UCSD-AML1 (cell line): Measurements from ENCODE around the gene KRTAP5-3.
A peak's percentile ranks its signal among the peaks of the same experiment; 100 is the strongest.

Experiments
- DNase-seq: peaks from one replicate; lab custom pipeline; 2025; ENCODE audit not compliant: unreplicated experiment; lab: John Stamatoyannopoulos, UW

The KRTAP5-3 gene

GRCh38 chr11:1643146-1643690 lies 35.0 kb upstream of the KRTAP5-3 start:
- DNase-seq: no peak

DNA sequence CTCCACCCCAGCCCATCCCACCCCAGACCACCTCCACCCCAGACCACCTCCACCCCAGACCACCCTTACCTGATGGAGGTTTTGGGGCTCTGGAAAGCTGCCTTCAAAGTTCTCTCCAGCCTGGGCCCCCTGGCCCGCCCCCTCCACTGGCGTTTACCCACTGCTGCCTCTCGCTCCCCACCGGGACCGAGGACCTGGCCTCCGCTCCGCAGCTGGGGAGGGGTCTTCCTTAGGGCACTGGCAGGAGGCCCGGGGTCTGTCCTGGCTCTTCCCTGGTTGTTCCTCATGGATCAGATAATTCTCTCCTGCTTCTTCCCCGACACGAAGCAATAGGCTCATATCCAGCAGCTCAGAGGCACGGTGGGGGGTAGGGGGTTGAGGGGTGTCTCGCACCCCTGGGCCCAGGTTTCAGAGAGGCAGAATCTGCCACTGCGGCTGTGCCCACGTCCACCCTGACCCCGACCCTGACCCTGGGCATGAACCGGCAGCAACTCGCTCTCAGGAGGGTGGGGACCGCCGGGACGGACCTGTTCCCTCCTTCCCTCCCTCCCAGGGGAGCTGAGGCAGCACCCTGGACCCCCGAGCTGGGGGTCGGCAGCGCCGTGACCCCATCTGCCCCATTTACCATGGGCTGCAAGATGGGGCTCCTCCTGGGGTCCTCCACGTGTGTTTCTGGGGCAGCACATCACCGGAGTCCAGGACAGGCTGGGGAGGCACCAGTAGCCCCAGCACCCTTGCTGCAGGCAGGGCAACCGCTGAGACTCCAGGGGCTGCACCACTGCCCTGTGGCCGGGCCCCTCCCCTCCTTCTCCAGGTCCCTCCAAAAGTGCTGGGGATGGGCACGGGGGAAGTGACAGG lies 34.3 kb upstream of the KRTAP5-3 start:
- no peak for DNase-seq

- DNase-seq: no peak
Measured at GRCh38 chr11:1641096-1641495, 32.8 kb upstream of the KRTAP5-3 start.

DNA sequence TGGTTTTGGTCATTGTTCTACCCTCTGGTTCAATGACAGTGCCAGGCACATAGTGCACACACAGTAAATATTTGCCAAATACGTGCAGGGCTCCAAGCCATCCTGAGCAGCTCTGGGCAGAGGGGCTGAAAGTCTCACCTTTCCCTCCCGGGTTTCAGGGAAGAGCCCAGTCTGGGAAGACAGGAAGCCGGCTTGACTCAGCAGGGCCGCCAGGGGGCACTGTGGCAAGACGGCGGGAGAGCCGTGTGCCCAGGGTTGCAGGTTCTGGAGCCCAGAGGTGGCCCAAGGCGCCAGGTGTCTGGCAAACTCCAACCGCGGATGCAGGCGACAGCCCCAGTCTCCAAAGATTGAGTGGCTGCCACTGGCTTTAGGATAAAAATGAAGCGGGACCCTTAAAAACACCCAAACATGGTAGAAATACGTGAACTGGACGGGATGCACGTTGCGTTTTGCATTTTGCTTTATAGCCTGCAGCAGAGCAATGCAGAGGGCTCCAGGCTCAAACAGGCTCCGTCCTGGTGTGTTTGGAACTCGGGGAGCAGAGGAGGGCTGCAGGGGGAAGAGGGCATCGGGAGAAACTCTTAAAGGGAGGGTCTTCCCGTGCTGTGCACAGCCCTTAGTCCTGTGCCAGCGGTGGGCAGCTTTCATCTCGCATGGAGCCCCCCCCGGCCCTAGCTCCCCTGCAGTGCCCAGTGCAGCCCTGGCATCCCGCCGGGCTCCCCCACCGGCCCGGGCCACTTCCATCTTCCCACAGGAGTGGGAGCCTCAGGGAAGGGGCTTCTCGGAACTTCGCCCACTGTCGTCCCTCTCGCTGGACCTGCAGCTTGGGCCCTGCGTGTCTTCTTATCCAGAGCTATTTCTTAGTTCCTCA lies 32.0 kb upstream of the KRTAP5-3 start:
- DNase-seq: peak; percentile 41

DNA sequence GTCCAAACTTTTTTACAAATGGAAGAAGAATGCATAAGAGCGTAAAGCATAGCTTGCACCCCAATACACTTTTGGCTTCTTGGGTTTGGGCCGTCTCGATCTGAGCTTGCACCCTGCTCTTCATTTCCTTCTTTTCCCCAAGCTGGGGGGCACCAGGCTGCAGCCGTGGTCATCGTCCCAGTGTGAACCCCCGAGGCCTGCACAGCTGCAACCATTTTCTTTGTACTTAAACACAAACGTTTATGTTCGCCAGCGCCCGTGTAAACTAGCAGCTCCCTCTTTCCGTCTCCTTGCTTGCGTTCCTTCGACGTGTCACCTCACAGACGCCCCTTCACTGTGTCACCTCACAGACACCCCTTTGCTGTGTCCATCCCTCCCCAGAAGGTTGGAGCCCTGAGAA lies 31.4 kb upstream of the KRTAP5-3 start:
- no peak for DNase-seq

DNA sequence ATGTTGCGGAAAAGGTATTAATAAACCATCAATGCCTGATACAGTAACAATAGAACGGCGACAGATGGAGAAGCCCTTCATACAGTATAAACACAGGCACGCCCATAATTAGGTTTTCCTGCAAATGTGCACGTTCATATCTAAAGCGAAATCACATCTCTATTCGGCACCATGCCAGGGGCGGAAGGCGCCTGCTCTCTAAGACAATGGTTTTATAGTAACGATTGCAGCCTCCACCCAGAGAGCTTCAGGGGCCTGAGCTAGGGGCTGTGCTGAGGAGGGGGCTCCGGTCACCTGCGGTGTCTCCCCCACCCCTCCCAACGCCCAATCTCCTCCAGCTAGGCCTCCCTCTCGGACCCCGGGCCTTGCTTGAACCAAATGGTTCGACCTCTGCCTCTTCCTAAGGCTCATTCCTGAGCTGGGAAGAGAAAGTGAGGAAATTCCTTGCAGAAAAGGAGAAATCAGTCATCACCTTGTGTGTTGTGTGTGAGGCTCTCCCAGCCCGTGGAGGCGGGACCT lies 30.9 kb upstream of the KRTAP5-3 start:
- no peak for DNase-seq

GRCh38 chr11:1638344-1638743 lies 30.1 kb upstream of the KRTAP5-3 start:
- DNase-seq: no peak

GRCh38 chr11:1637628-1638027 lies 29.4 kb upstream of the KRTAP5-3 start:
- no peak for DNase-seq

- DNase-seq: no peak
Measured at GRCh38 chr11:1636291-1636950, 28.2 kb upstream of the KRTAP5-3 start.

- DNase-seq: no peak
Measured at GRCh38 chr11:1633864-1634263, 25.6 kb upstream of the KRTAP5-3 start.

DNA sequence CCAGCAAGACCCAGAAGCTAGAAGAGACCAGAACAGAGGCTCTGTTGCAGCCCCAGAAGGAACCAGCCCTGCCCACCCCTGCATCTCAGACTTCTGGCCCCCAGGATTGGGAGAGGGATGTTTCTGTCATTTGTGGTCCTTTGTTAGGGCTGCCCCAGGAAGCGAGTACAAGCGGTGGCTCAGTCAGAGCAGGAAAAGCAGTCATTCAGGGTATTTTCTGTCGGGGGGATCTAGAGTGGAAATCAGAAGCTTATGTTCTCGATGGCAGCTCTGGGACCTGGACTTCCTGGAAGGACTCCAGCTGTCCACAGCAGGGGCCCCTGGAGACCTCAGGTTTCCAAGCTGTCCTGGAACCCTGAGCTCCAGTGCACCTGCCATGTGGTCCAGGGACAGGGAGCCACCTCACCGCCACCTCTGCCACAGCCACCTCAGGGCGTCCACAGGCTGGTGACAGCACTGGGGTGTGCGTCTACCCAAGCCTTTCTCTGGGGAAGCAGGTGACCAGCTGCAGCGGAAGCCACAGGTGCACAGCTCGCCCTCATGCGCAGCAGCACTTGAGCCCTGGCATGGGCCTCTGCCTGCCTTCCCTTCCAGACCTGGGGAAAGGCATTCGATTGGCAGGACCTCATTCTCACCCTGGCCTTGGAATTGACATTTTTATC lies 23.9 kb upstream of the KRTAP5-3 start:
- DNase-seq: no peak

GRCh38 chr11:1631066-1631568 lies 22.9 kb upstream of the KRTAP5-3 start:
- DNase-seq: no peak

DNA sequence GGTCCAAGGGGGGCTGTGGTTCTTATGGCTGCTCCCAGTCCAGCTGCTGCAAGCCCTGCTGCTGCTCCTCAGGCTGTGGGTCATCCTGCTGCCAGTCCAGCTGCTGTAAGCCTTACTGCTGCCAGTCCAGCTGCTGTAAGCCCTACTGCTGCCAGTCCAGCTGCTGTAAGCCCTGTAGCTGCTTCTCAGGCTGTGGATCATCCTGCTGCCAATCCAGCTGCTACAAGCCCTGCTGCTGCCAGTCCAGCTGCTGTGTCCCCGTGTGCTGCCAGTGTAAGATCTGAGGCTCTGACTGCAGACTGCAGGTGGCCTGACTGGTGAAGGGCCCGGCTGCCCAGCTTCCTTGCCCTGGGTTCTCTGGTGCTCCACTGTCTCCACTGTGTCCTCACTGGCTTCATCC lies 22.0 kb upstream of the KRTAP5-3 start:
- no peak for DNase-seq

- no peak for DNase-seq
Measured at GRCh38 chr11:1629326-1630185, 21.3 kb upstream of the KRTAP5-3 start, which contains the start of gene KRTAP5-5. TSS of gene KRTAP5-5 (plus strand) at chr11:1629775. CDS start at chr11:1629841, 66 bp downstream.

DNA sequence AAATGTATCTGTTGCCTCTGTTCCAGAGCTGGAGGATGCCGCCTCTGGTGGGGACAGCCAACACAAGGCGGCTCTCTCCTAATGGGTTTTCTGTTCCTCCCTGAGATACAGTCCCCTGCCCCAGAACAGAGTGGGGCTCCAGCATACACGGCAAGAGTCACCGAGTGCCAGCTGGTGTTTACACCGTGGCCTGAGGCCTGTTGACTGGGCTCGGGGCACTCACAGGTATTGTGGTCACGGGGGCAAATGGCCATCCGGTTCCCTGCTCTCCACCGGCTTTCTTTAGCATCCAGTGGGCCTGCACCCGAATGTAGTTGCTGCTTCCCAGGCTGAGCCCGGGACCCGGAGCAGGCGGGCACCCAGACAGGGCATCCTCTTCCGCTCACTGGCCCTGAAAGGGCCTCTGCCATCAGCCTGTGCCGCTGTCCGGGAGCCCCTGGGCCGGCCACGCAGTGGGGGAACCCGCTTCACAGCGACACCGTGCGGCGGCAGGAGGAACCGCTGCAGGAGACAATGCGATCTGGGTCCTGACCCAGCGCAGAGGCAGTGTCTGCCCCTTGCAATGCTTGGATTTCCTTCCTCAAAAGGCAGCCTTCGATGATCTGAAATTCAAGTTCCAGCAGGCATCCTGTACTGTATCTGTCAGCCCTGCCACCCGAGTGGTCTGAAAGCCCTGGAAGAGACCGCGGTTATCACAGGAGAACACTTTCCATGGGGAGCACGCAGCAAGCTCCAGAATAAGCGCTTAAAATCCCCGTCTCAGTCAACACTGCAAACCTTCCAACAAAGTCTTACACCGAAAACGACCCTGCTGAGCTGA lies 20.5 kb upstream of the KRTAP5-3 start:
- peak; percentile 73 for DNase-seq

DNA sequence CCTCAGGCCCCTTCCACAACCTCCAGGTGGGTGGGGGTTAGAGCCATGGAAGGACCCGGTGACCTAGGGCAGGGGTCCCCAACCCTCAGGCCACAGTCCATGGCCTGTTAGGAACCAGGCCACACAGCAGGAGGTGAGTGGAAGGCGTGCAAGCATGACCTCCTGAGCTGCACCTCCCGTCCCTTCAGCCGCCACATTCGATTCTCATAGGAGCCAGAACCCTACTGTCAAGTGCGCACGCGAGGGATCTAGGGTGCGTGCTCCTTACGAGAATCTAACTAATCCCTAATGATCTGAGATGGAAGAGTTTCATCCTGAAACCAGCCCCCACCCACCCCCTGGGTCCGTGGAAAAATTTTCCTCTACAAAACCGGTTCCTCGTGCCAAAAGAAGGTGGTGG lies 17.3 kb upstream of the KRTAP5-3 start:
- no peak for DNase-seq

- no peak for DNase-seq
Measured at GRCh38 chr11:1624621-1625020, 16.4 kb upstream of the KRTAP5-3 start.

DNA sequence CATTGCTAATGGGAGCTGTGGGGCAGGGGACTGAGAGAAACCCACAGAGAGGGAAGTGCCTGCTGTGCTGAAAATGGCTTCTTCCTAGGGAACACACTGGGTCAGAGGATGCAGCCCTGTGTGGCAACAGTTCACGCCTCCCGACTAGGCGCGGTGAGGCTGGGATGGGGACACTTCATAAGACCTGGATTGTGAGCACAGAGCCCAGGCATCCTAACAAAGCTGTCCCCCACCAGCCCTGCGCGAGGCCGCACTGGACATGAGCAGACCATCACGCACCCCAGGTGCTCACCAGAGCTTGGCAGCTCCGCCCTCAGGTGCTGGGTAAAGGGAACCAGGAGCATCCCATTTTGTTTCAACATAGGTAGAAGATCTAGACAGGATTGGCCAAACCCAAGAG lies 15.5 kb upstream of the KRTAP5-3 start:
- no peak for DNase-seq
